Measurements from ENCODE around the gene ANKRD40CL. TPM values are rescaled to one million over a fixed set of nuclear protein-coding genes. Genes with fewer than 3 reads are reported as not detected.
"Not testable (repeated sequence)": the region's sequence is repeated elsewhere in the genome, so short reads cannot be mapped to it uniquely, and the experiment has no call there.

Gene ANKRD40CL
- total RNA-seq, 1 donor from 2014 or later: not detected

GRCh38 chr17:50728881-50729765, 38.2 kb downstream of the ANKRD40CL start:
- H3K9me3 Mint-ChIP-seq (ENCODE audit: low read depth): no peaks in the 10 kb centered on the region
- no peaks in the 10 kb centered on the region for H3K36me3 Mint-ChIP-seq (ENCODE audit: insufficient read depth)
- TF ChIP-seq, protein P1, sequence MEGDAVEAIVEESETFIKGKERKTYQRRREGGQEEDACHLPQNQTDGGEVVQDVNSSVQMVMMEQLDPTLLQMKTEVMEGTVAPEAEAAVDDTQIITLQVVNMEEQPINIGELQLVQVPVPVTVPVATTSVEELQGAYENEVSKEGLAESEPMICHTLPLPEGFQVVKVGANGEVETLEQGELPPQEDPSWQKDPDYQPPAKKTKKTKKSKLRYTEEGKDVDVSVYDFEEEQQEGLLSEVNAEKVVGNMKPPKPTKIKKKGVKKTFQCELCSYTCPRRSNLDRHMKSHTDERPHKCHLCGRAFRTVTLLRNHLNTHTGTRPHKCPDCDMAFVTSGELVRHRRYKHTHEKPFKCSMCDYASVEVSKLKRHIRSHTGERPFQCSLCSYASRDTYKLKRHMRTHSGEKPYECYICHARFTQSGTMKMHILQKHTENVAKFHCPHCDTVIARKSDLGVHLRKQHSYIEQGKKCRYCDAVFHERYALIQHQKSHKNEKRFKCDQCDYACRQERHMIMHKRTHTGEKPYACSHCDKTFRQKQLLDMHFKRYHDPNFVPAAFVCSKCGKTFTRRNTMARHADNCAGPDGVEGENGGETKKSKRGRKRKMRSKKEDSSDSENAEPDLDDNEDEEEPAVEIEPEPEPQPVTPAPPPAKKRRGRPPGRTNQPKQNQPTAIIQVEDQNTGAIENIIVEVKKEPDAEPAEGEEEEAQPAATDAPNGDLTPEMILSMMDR (IDR thresholded peaks at IDR 0.05; ENCODE audit: unreplicated experiment): no peak
- no peak overlapping the region for H3K4me3 Mint-ChIP-seq (ENCODE audit: low read depth)
- DNase-seq (ENCODE audit: low spot score, unreplicated experiment): no peak
- peak overlapping the region; percentile 24 for H3K27ac Mint-ChIP-seq
- H3K4me1 Mint-ChIP-seq (ENCODE audit: low read depth): peaks cover 10% of the 10 kb centered on the region
- no peaks in the 10 kb centered on the region for H3K27me3 Mint-ChIP-seq

DNA sequence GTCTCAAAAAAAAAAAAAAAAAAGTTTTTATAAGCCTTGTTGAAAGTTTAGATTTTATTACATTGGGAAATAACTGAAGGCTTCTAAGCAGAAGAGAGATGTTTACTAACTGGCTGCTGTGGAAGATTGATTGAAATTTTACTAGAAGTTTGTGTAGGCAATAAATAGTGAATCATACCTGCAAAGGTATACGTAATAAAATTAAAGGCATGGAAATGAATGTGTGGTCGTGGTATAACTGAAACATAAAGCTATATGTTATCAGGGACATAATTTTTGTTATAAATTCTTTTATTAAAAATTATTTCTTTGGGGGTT, 39.2 kb downstream of the ANKRD40CL start:
- no peak for DNase-seq (ENCODE audit: low spot score, unreplicated experiment)
- no peak overlapping the region for H3K27ac Mint-ChIP-seq
- TF ChIP-seq, protein P1 (IDR thresholded peaks at IDR 0.05; ENCODE audit: unreplicated experiment): no peak
- peaks cover 12% of the 10 kb centered on the region for H3K4me1 Mint-ChIP-seq (ENCODE audit: low read depth)
- no peaks in the 10 kb centered on the region for H3K9me3 Mint-ChIP-seq (ENCODE audit: low read depth)
- H3K27me3 Mint-ChIP-seq: no peaks in the 10 kb centered on the region
- no peaks in the 10 kb centered on the region for H3K36me3 Mint-ChIP-seq (ENCODE audit: insufficient read depth)
- H3K4me3 Mint-ChIP-seq (ENCODE audit: low read depth): no peak overlapping the region

GRCh38 chr17:50725769-50726655, 41.3 kb downstream of the ANKRD40CL start:
- TF ChIP-seq, protein P1 (IDR thresholded peaks at IDR 0.05; ENCODE audit: unreplicated experiment): no peak
- Mint-ChIP-seq H3K4me1 (ENCODE audit: low read depth) (peaks cover 28% of the 10 kb centered on the region), H3K9me3 (ENCODE audit: low read depth) (no peaks in the 10 kb centered on the region), H3K27me3 (no peaks in the 10 kb centered on the region), H3K27ac (no peak overlapping the region), H3K4me3 (ENCODE audit: low read depth) (no peak overlapping the region), H3K36me3 (ENCODE audit: insufficient read depth) (no peaks in the 10 kb centered on the region)
- no peak for DNase-seq (ENCODE audit: low spot score, unreplicated experiment)

DNA sequence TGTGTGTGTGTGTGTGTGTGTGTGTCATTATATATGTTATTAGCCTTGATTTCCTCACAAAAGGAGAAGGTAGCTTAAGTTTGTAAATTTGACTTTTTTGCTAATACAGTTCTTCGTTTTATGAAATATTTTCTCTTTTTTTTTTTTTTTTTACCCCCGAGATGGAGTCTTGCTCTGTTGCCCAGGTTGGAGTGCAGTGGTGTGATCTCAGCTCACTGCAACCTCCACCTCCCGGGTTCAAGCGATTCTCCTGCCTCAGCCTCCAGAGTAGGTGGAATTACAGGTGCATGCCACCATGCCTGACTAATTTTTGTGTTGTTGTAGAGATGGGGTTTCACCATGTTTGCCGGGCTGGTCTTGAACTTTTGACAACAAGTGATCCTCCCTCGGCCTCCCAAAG, 42.7 kb downstream of the ANKRD40CL start:
- not testable (repeated sequence) for DNase-seq (ENCODE audit: low spot score, unreplicated experiment); H3K36me3 Mint-ChIP-seq (ENCODE audit: insufficient read depth); H3K9me3 Mint-ChIP-seq (ENCODE audit: low read depth); H3K27me3 Mint-ChIP-seq; H3K27ac Mint-ChIP-seq; H3K4me3 Mint-ChIP-seq (ENCODE audit: low read depth)
- H3K4me1 Mint-ChIP-seq (ENCODE audit: low read depth): peaks cover 34% of the 10 kb centered on the region

GRCh38 chr17:50722746-50723145, 44.6 kb downstream of the ANKRD40CL start:
- Mint-ChIP-seq H3K27ac (peak overlapping the region; percentile 45), H3K4me3 (ENCODE audit: low read depth) (peak overlapping the region; percentile 53), H3K27me3 (no peaks in the 10 kb centered on the region), H3K4me1 (ENCODE audit: low read depth) (peaks cover 34% of the 10 kb centered on the region), H3K36me3 (ENCODE audit: insufficient read depth) (no peaks in the 10 kb centered on the region), H3K9me3 (ENCODE audit: low read depth) (no peaks in the 10 kb centered on the region)
- no peak for DNase-seq (ENCODE audit: low spot score, unreplicated experiment)
- TF ChIP-seq, protein P1 (IDR thresholded peaks at IDR 0.05; ENCODE audit: unreplicated experiment): no peak
